ENCODE data around the gene FKBP2. TPM values are rescaled to one million over a fixed set of nuclear protein-coding genes. Genes with fewer than 3 reads are reported as not detected.

FKBP2 gene
- total RNA-seq, 1 experiment from 2014 or later, result 41.0 TPM

GRCh38 chr11:64252003-64252872 lies 11.3 kb downstream of the FKBP2 start:
- Histone ChIP-seq H3K56ac (ENCODE audit: insufficient read length, low read depth, low read length) (no peak overlapping the region), H3K27ac (ENCODE audit: insufficient read length, low read depth, low read length) (no peak overlapping the region), H2AFZ (ENCODE audit: low read length) (no peak overlapping the region), H3K23me2 (ENCODE audit: insufficient read length, low read depth, low read length, poor library complexity, severe bottlenecking) (peaks cover 16% of the 10 kb centered on the region), H4K20me1 (ENCODE audit: control insufficient read depth, insufficient read depth, insufficient read length) (no peaks in the 10 kb centered on the region), H3K18ac (ENCODE audit: insufficient read length, low read depth, low read length) (no peak overlapping the region), H4K5ac (ENCODE audit: insufficient read length, low read depth, low read length) (no peak overlapping the region), H2BK15ac (ENCODE audit: low read depth, low read length) (no peak overlapping the region), H2BK12ac (ENCODE audit: insufficient read length, low read depth, low read length) (no peak overlapping the region), H3K23ac (ENCODE audit: insufficient read length, low read depth, low read length) (no peak overlapping the region), H3K9me3 (ENCODE audit: control insufficient read depth, low read depth, low read length) (no peaks in the 10 kb centered on the region), H2BK20ac (ENCODE audit: low read depth, low read length, poor library complexity, severe bottlenecking) (no peak overlapping the region), H3T11ph (ENCODE audit: low read length) (no peak overlapping the region), H3K27me3 (ENCODE audit: insufficient read depth, low read length) (no peaks in the 10 kb centered on the region), H3K79me2 (ENCODE audit: insufficient read depth, low read length) (no peaks in the 10 kb centered on the region; the same call in 1 of the 2 replicates), H2AK5ac (ENCODE audit: insufficient read length, low read length) (no peak overlapping the region), H3K79me1 (ENCODE audit: insufficient read depth, low read depth, low read length, poor library complexity, severe bottlenecking) (peaks cover 3% of the 10 kb centered on the region), H4K8ac (replicated peaks; ENCODE audit: insufficient read length, low read depth, low read length) (no peak overlapping the region), H3K4me2 (ENCODE audit: insufficient read depth, insufficient read length, low read length) (peak overlapping the region; percentile 76), H3K4me1 (ENCODE audit: insufficient read depth, low read length) (peaks cover 9% of the 10 kb centered on the region; the same call in 1 of the 2 replicates), H3K9ac (ENCODE audit: extremely low read depth, insufficient read length, low read length) (peak overlapping the region; percentile 33), H2BK5ac (ENCODE audit: insufficient read length, low read length) (no peak overlapping the region), H4K91ac (ENCODE audit: insufficient read length, low read depth, low read length) (no peak overlapping the region), H3K14ac (ENCODE audit: insufficient read depth, low read length) (peak overlapping the region; percentile 24; the same call in 1 of the 2 replicates), H3K4ac (ENCODE audit: low read depth, low read length) (no peak overlapping the region), H2BK120ac (ENCODE audit: low read depth, low read length, poor library complexity, severe bottlenecking) (no peak overlapping the region)
- DNase-seq, result no peak
- peaks cover 34 to 44% of the 10 kb centered on the region in 2 experiments for H3K4me1 Mint-ChIP-seq
- WGBS (ENCODE audit: extremely low coverage, insufficient read length, low lambda C conversion rate), result no CpG with 5 or more reads among the region's 23 CpGs
- peaks cover 13 to 31% (median 25%) of the 10 kb centered on the region in 3 experiments; a peak in 6 of 7 replicates for H3K36me3 Mint-ChIP-seq (ENCODE audit: insufficient read depth in 1 of 3, low read depth in 3 of 3)
- H3K4me3 Mint-ChIP-seq, result peak overlapping the region; percentile 85 to 98
- peak overlapping the region in 2 of 3 experiments; percentile 88 to 95; a peak in 3 of 7 replicates for H3K27ac Mint-ChIP-seq
- H3K9me3 Mint-ChIP-seq, result no peaks in the 10 kb centered on the region
- TF ChIP-seq, protein P1, sequence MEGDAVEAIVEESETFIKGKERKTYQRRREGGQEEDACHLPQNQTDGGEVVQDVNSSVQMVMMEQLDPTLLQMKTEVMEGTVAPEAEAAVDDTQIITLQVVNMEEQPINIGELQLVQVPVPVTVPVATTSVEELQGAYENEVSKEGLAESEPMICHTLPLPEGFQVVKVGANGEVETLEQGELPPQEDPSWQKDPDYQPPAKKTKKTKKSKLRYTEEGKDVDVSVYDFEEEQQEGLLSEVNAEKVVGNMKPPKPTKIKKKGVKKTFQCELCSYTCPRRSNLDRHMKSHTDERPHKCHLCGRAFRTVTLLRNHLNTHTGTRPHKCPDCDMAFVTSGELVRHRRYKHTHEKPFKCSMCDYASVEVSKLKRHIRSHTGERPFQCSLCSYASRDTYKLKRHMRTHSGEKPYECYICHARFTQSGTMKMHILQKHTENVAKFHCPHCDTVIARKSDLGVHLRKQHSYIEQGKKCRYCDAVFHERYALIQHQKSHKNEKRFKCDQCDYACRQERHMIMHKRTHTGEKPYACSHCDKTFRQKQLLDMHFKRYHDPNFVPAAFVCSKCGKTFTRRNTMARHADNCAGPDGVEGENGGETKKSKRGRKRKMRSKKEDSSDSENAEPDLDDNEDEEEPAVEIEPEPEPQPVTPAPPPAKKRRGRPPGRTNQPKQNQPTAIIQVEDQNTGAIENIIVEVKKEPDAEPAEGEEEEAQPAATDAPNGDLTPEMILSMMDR (conservative IDR thresholded peaks at IDR 0.05), result peak; percentile 36; the same call in 2 of the 3 replicates
- H3K27me3 Mint-ChIP-seq (ENCODE audit: low read depth), result no peaks in the 10 kb centered on the region
